Hepatocyte (in vitro differentiated cells): ENCODE data around the gene CEACAM1.

Experiments used
- EZH2 ChIP-seq: fragments of 200-600 bp; sonication (generic); IDR thresholded peaks from 2 replicates; pipeline ENCODE4 v1.6.1; 2016; ENCODE audit warnings: antibody characterized with exemption, mild to moderate bottlenecking, borderline replicate concordance
- TF ChIP-seq, protein P1 (sequence below): fragments of 200-600 bp; sonication (generic); IDR thresholded peaks from 2 replicates; pipeline ENCODE4 v1.5.1; 2016; ENCODE audit warnings: antibody characterized with exemption, mild to moderate bottlenecking; ENCODE audit not compliant: poor library complexity

DNA sequence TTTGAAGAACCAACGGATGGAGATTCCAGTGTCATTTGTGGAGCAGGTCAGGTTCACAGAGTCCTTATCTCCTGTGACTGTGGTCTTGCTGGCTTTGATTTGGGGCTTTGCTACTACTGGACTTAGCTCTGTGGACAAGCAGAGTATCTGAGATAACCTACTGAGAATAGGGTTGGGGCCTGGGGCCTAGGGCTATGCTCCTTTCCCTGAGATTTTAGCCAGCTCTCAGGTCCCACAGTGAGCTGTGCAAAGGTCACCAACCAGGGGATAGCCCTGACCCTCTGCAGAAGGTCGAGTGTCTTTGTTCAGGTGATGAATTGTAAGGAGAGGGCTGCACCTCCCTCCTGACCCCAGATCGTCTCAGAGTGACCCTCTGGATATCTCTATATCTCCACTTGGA lies 9.2 kb downstream of the CEACAM1 start:
- TF ChIP-seq EZH2: no peak
- TF ChIP-seq, protein P1, sequence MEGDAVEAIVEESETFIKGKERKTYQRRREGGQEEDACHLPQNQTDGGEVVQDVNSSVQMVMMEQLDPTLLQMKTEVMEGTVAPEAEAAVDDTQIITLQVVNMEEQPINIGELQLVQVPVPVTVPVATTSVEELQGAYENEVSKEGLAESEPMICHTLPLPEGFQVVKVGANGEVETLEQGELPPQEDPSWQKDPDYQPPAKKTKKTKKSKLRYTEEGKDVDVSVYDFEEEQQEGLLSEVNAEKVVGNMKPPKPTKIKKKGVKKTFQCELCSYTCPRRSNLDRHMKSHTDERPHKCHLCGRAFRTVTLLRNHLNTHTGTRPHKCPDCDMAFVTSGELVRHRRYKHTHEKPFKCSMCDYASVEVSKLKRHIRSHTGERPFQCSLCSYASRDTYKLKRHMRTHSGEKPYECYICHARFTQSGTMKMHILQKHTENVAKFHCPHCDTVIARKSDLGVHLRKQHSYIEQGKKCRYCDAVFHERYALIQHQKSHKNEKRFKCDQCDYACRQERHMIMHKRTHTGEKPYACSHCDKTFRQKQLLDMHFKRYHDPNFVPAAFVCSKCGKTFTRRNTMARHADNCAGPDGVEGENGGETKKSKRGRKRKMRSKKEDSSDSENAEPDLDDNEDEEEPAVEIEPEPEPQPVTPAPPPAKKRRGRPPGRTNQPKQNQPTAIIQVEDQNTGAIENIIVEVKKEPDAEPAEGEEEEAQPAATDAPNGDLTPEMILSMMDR: no peak
